Colon (tissue), 2 donors: ENCODE data around the gene SHISAL1.

Experiments used
- FAIRE-seq: peaks from 2 replicates; lab custom pipeline; 2012; peaks lifted over from hg19 to GRCh38; lab: Jason Lieb, UNC
- donor health status: control.
- donor health status: control.

The SHISAL1 gene

GRCh38 chr22:44207981-44208317 lies 104.8 kb downstream of the SHISAL1 start:
- no peak for FAIRE-seq

DNA sequence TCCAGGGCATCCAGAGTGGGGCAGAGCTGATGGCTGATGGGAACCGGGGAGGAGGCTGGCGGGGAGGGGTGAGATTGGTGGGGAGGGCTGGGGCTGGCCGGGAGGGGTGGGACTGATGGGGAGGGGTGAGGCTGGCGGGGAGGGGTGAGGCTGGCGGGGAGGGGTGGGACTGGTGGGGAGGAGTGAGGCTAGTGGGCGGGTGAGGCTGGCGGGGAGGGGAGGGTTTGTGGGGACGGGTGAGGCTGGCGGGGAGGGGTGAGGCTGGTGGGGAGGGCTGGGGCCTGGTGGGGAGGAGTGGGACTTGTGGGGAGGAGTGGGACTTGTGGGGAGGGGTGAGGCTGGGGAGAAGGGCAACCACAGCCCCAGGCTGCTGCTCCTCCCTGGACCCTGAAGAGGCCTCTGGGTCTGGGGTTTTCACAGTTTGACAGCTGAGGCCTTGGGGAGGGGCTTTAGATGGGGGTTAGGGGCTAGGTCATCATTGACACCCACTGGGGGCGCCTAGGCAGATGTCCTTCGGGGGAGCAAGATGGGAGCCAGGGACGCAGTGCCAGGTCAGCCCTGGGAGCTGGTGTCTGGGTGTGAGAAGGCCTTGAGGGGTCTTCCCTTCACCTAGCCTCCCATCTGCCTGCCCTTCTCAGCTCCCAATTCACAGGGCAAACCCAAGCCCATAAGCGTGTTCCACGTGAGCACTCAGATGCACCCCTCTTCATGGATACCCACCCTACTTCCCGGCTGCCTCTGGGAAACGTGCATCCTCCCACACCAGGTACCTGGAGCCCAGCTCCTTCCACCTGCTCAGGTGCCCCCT lies 105.4 kb downstream of the SHISAL1 start:
- no peak for FAIRE-seq

DNA sequence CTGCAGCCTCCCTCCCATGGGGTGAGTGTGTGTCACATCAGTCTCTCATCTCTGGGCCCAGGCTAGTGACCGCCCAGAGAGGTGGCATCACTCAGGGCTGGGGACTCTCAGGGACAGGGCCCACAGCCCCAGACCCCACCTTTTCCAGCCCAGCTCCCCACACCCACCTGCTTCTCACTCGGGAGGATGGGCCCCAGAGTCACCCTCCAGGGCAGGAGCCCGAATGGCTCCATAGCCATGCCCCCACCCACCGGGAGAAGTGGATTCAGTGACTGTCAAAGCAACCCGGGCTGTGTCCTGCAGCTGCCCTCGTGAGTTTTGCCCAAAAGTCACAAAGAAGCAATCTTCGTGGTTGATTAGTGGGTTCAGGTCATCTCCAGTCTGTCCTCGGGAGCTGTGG lies 106.1 kb downstream of the SHISAL1 start:
- no peak for FAIRE-seq

GRCh38 chr22:44206330-44206645 lies 106.5 kb downstream of the SHISAL1 start:
- no peak for FAIRE-seq

DNA sequence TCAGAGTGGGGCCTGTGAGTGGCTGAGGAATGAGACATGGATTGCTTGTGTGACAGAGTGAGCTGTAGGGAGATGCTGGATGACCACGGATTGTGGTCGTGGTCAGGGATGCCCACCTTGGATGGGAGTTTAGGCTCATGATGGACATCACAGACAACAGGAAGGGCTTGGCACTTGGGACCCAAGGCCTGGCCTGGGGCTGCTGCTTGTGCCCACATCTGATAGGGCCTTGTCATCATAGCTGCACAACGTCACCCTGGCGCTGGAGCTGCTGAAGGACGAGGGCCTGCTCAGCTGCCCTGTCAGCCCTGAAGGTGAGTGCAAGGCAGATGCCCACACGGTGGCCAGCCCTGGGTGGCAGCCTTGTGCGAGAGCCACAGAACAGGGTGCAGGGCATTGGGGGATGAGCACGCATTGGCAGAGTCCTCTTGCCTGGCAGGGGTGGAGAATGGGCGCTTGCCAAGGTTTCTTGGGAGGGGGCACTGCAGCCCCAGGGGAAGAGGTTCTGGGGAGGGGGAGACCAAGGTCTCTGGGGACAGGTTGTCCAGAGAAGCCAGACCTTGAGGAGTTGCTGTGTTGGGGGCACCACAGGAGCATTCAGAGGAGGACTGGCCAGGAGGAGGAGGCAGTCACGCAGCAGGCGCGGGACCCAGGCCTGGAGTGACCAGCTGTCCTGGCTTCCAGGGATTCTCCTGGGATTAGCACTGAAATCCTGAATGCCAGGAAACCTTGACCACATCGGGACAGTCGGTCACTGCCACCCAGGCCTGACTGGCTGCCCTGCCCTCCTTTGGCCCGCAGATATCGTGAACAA lies 107.0 kb downstream of the SHISAL1 start:
- FAIRE-seq, result no peak

DNA sequence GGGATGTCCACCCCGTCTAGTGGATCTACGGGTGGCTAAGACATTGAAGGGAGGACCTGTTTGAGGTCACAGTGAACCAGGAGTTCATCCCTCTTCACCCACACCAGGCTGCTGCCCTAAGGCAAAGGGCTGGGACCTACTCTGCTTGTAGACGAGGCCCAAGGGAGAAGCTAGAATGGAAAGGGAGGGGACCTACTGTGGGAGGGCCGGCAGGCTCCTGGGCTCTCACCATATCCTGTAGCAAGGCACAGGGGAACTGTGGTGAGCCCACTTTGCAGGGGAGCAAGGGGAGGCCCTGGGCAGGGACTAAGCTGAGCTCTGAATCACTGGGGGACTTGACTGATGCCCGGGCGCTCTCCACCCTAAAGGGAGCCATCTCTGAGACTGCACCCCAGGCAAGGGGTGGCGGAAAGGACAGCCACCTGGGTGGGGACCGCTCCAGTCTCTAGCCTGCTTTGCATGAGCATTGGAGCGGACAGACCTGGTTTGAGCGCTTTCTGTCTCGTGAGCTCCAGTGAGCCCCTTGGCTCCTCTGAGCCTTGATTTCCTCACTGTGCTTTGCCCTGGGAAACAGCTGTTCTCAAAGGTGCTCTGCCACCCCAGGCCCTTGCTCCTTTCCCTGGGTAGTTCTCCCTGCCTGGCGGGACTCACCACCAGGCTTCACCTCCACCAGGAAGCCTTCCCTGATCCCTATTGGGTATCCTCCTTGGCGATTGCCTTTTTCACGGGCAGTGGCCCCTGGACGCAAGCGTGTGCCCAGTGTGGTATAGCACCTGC lies 107.8 kb downstream of the SHISAL1 start:
- FAIRE-seq, result no peak

- no peak for FAIRE-seq
Measured at GRCh38 chr22:44203203-44203602, 109.5 kb downstream of the SHISAL1 start.

GRCh38 chr22:44202261-44202789 lies 110.4 kb downstream of the SHISAL1 start:
- no peak for FAIRE-seq

- FAIRE-seq, result no peak
Measured at GRCh38 chr22:44201665-44202064, 111.1 kb downstream of the SHISAL1 start.

- no peak for FAIRE-seq
Measured at GRCh38 chr22:44200855-44201550, 111.7 kb downstream of the SHISAL1 start.

DNA sequence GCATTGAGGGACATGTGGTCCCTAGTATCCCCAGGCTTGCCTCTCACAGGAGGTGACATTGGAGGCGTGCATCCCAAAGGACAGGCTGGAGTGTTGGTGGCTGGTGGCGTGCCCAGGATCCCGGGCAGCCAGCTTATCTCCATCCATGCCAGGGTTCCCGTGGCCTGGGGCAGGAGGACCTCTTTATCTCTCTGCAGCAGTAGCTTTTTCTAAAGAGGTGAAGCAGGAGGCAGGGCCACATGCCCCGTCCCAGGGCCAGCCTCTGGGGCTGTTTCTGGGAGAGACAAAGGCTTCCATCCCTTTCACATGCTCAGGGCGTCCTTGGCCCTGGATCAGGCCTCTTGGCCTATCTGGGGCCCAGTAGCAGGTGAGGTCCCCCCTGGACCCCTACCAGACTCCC lies 112.3 kb downstream of the SHISAL1 start:
- no peak for FAIRE-seq

DNA sequence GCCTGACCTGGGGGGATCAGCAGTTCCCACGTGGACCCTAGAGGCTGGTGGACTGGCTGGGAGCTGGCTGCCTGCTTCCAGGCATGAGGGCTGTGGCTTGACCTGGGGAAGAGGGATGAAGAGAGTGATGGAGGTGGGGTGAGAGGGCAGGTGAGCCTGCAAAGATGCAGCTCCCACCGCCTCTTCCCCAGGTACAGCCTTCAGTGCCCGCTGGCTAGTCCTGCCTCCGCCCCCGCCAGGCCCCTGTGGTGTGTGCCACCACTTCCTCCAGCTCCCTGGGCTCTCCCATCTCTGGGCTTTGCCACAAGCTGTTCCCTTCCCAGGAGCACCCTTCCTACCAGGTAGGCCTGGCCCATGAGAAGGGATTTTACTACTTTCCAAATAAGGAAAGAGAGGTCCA lies 112.9 kb downstream of the SHISAL1 start:
- FAIRE-seq, result no peak

GRCh38 chr22:44199164-44199563 lies 113.6 kb downstream of the SHISAL1 start:
- no peak for FAIRE-seq

DNA sequence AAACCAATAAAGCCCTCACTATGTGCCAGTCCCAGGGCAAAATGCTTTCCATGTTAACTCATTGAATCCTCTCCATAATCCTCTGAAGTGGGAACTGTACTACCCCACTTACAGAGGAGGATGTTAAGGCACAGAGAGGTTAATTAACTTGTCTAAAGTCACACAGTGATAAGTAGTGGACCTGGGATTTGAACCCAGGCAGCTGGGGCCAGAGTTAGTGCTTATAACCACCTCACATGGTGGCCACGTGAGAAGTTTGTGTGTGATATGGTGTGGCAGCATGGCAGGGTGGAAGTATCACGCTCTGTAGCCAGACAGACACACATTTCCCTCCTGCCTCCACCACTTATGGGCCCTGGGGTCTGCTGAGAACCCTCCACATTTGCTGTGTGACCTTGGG lies 115.5 kb downstream of the SHISAL1 start:
- FAIRE-seq, result no peak

DNA sequence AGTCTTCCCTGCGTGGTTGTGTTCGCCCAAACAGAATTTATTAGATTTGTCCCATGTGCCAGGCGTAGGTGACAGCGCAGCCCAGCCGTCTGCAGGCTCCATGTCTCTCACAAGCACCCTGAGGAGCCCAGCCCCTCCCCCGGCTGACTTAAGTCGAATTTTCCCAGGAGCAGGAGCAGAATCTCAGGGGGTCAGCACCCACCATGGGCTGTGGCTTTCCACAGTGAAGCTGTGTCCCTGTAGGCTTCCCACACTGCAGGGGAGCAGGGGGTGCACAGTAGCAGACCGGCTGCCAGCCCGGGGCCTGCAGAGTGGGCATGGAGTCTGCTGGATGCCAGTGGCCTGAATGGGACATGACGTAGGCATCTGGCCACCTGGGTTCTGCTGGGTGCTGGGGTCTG lies 116.0 kb downstream of the SHISAL1 start:
- FAIRE-seq, result no peak

DNA sequence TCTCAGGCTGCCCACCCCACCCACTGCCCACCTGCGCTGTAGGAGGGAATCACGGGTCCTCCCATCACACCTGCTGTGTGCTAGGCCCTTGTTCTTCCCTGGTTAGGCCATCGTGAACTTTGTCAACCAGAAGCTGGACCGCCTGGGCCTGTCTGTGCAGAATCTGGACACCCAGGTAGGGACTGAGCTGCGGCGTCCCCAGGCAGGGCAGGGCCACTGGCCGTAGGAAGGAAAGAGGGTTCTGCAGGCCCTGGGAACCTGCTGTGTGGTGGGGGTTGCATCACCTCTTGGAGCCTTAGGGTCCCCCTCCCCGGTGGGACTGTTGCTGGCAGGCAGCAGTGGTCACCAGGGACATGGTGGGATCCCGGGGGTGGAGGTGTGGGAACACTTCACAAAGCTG lies 116.5 kb downstream of the SHISAL1 start:
- FAIRE-seq, result no peak

- no peak for FAIRE-seq
Measured at GRCh38 chr22:44195189-44195871, 117.4 kb downstream of the SHISAL1 start.

GRCh38 chr22:44194569-44194968 lies 118.2 kb downstream of the SHISAL1 start:
- no peak for FAIRE-seq
